H1 (cell line): ENCODE results near the gene CERS1. TPM values are rescaled to one million over a fixed set of nuclear protein-coding genes. Genes with fewer than 3 reads are reported as not detected.

Source experiments
- CTCF ChIA-PET: fragments of 300-600 bp; sonication (Branson Sonifier 250); formaldehyde crosslinking; loops from one replicate; lab custom pipeline; 2021; ENCODE audit not compliant: partially characterized antibody; lab: Charles Lee
- POLR2A ChIA-PET: fragments of 300-600 bp; sonication (Branson Sonifier 250); formaldehyde crosslinking; loops from one replicate; lab custom pipeline; 2021; ENCODE audit warnings: inconsistent platforms; ENCODE audit not compliant: partially characterized antibody; lab: Charles Lee
- DNase-seq, 2 experiments: peaks; one replicate each; pipeline versions ENCODE4 v3.0.0 to v3.0.0-alpha.2; 2010 to 2022; ENCODE audit warnings: low spot score in 2 of 2, low read depth in 1 of 2, mixed read lengths in 1 of 2
- FAIRE-seq: peaks from 2 replicates; lab custom pipeline; 2011; peaks lifted over from hg19 to GRCh38; lab: Jason Lieb, UNC
- H2AFZ ChIP-seq: 2 replicates; pipeline ENCODE4 v1.8.1; 2012; ENCODE audit warnings: low read length, inconsistent platforms
- H2AK5ac ChIP-seq: 2 replicates; pipeline ENCODE4 v1.6.1; 2013; ENCODE audit warnings: low read depth, low read length
- H2BK120ac ChIP-seq: replicated peaks from 2 replicates; pipeline ENCODE3; 2013; ENCODE audit warnings: low read depth, low read length, inconsistent platforms
- H2BK12ac ChIP-seq: 2 replicates; pipeline ENCODE4 v1.6.1; 2013; ENCODE audit warnings: low read depth, low read length
- H2BK15ac ChIP-seq: 2 replicates; pipeline ENCODE4 v1.6.1; 2013; ENCODE audit warnings: low read length
- H2BK20ac ChIP-seq: 2 replicates; pipeline ENCODE4 v1.6.1; 2013; ENCODE audit warnings: low read length
- H2BK5ac ChIP-seq: 2 replicates; pipeline ENCODE4 v1.6.1; 2013; ENCODE audit warnings: low read depth, low read length
- H3K14ac ChIP-seq: 2 replicates; pipeline ENCODE4 v1.6.1; 2013; ENCODE audit warnings: inconsistent platforms; ENCODE audit not compliant: insufficient read length
- H3K18ac ChIP-seq: 2 replicates; pipeline ENCODE4 v1.6.1; 2013; ENCODE audit warnings: low read length; ENCODE audit errors: extremely low read depth
- H3K23ac ChIP-seq: 2 replicates; pipeline ENCODE4 v1.6.1; 2013; ENCODE audit warnings: inconsistent platforms; ENCODE audit not compliant: insufficient read length
- H3K23me2 ChIP-seq: 2 replicates; pipeline ENCODE4 v1.6.1; 2013; ENCODE audit warnings: low read depth, low read length
- H3K27ac ChIP-seq: 2 replicates; pipeline ENCODE4 v1.6.1; 2011; ENCODE audit warnings: low read depth, low read length, inconsistent platforms
- H3K27me3 ChIP-seq, 4 experiments: replicated peaks in 1 of 4; 1 replicate in 1 of 4; 2 replicates in 3 of 4; pipeline versions ENCODE4 v1.6.1 to v1.8.1; 2011 to 2013; ENCODE audit warnings: low read length in 3 of 4, mild to moderate bottlenecking in 3 of 4, inconsistent platforms in 2 of 4, mixed read lengths in 2 of 4, moderate library complexity in 1 of 4; ENCODE audit not compliant: control insufficient read depth in 3 of 4, insufficient read depth in 3 of 4; ENCODE audit errors: extremely low read depth in 1 of 4
- H3K36me3 ChIP-seq, 4 experiments: 2 replicates each; pipeline versions ENCODE4 v1.6.1 to v1.8.1; 2011 to 2013; ENCODE audit warnings: mild to moderate bottlenecking in 4 of 4, low read length in 3 of 4, moderate library complexity in 2 of 4, control low read depth in 1 of 4, inconsistent platforms in 1 of 4; ENCODE audit not compliant: insufficient read depth in 4 of 4, control insufficient read depth in 2 of 4
- H3K4ac ChIP-seq: replicated peaks from 2 replicates; pipeline ENCODE3; 2013; ENCODE audit warnings: low read length, low read depth, mixed read lengths, inconsistent platforms; ENCODE audit not compliant: insufficient read length
- H3K4me1 ChIP-seq, 4 experiments: replicated peaks in 1 of 4; 1 replicate in 1 of 4; 2 replicates in 3 of 4; pipeline versions ENCODE4 v1.6.1 to v1.8.1; 2011 to 2013; ENCODE audit warnings: low read length in 3 of 4, inconsistent platforms in 2 of 4, mixed read lengths in 1 of 4; ENCODE audit not compliant: insufficient read depth in 4 of 4, control insufficient read depth in 3 of 4
- H3K4me2 ChIP-seq, 2 experiments: 2 replicates each; pipeline versions ENCODE4 v1.6.1 to v1.8.1; 2011 to 2013; ENCODE audit warnings: low read depth in 2 of 2, low read length in 2 of 2, control low read depth in 1 of 2, inconsistent platforms in 1 of 2, mild to moderate bottlenecking in 1 of 2; ENCODE audit not compliant: insufficient read depth in 1 of 2
- H3K4me3 ChIP-seq, 4 experiments: fragments of 200-600, 300-600 bp in 1 of 4; sonication (generic), shearing (Covaris generic), sonication (Bioruptor Twin) in 1 of 4; 2 replicates each; pipeline versions ENCODE4 v1.5.1 to v1.8.1; 2011 to 2016; ENCODE audit warnings: low read length in 4 of 4, low read depth in 3 of 4, control low read depth in 2 of 4, inconsistent platforms in 2 of 4, mild to moderate bottlenecking in 2 of 4, mixed read lengths in 1 of 4, moderate library complexity in 1 of 4; ENCODE audit not compliant: insufficient read depth in 2 of 4; ENCODE audit errors: extremely low read depth in 1 of 4
- H3K56ac ChIP-seq: replicated peaks from 2 replicates; pipeline ENCODE3; 2013; ENCODE audit warnings: low read depth, mild to moderate bottlenecking, mixed read lengths, low read length, inconsistent platforms; ENCODE audit not compliant: insufficient read length
- H3K79me1 ChIP-seq: 2 replicates; pipeline ENCODE4 v1.6.1; 2013; ENCODE audit warnings: low read depth, low read length, control low read depth
- H3K79me2 ChIP-seq, 2 experiments: 2 replicates each; pipeline versions ENCODE4 v1.6.1 to v1.8.1; 2012 to 2013; ENCODE audit warnings: low read length in 2 of 2, mild to moderate bottlenecking in 2 of 2, inconsistent platforms in 1 of 2; ENCODE audit not compliant: insufficient read depth in 2 of 2, control insufficient read depth in 1 of 2
- H3K9ac ChIP-seq, 4 experiments: replicated peaks in 1 of 4; 1 replicate in 1 of 4; 2 replicates in 3 of 4; pipeline versions ENCODE4 v1.6.1 to v1.8.1; 2011 to 2013; ENCODE audit warnings: low read depth in 3 of 4, low read length in 3 of 4, control low read depth in 2 of 4, mild to moderate bottlenecking in 2 of 4, moderate library complexity in 2 of 4, inconsistent platforms in 1 of 4; ENCODE audit errors: extremely low read depth in 1 of 4
- H3K9me3 ChIP-seq, 2 experiments: 2 replicates each; pipeline versions ENCODE4 v1.6.1 to v1.8.1; 2012 to 2013; ENCODE audit warnings: mild to moderate bottlenecking in 2 of 2, moderate library complexity in 2 of 2, control low read depth in 1 of 2, inconsistent platforms in 1 of 2, low read depth in 1 of 2, low read length in 1 of 2, mixed read lengths in 1 of 2; ENCODE audit not compliant: insufficient read depth in 2 of 2
- H4K20me1 ChIP-seq, 2 experiments: replicated peaks in 1 of 2; 2 replicates each; pipeline versions ENCODE3 to v1.8.1; 2011 to 2013; ENCODE audit warnings: inconsistent platforms in 2 of 2, low read length in 2 of 2, mild to moderate bottlenecking in 1 of 2; ENCODE audit not compliant: insufficient read depth in 2 of 2, control insufficient read depth in 1 of 2
- H4K5ac ChIP-seq: 2 replicates; pipeline ENCODE4 v1.6.1; 2013; ENCODE audit warnings: low read length, low read depth, mixed read lengths, inconsistent platforms; ENCODE audit not compliant: insufficient read length
- H4K8ac ChIP-seq: 2 replicates; pipeline ENCODE4 v1.8.0; 2013; ENCODE audit warnings: mild to moderate bottlenecking, moderate library complexity, low read length, inconsistent platforms; ENCODE audit not compliant: insufficient read depth; ENCODE audit errors: extremely low read depth
- H4K91ac ChIP-seq: replicated peaks from 2 replicates; pipeline ENCODE3; 2013; ENCODE audit warnings: low read length, mixed read lengths, inconsistent platforms; ENCODE audit not compliant: insufficient read length
- JUN ChIP-seq: IDR thresholded peaks from 2 replicates; pipeline ENCODE4 v1.6.1; 2011; ENCODE audit warnings: low read depth, mild to moderate bottlenecking, improper control_type of control experiment, low read length
- POLR2AphosphoS5 ChIP-seq: IDR thresholded peaks from 2 replicates; pipeline ENCODE4 v1.6.1; 2011; ENCODE audit warnings: low read depth, low read length
- TBP ChIP-seq: IDR thresholded peaks from 2 replicates; pipeline ENCODE4 v1.6.1; 2011; ENCODE audit warnings: low read depth, low read length, improper control_type of control experiment
- WGBS, 2 experiments: shearing (Covaris generic) in 1 of 2; methylation state at CpG; one replicate each; pipeline versions ENCODE4 v1.1.6 to v1.1.7; 2013 to 2015; ENCODE audit warnings: low lambda C conversion rate in 2 of 2, mixed read lengths in 2 of 2, inconsistent platforms in 1 of 2, low coverage in 1 of 2, missing lambda C conversion rate in 1 of 2; ENCODE audit not compliant: insufficient replicate concordance in 2 of 2, insufficient coverage in 1 of 2, insufficient read length in 1 of 2; ENCODE audit errors: extremely low coverage in 1 of 2, missing lambda C conversion rate in 1 of 2; 5-methylcytosine and 5-hydroxymethylcytosine counted together
- polyA plus RNA-seq, 7 experiments: library from polyadenylated mRNA; depleted of rRNA in 3 of 7; stranded (reverse) in 5 of 7; unstranded in 2 of 7; fragments of >200 nt in 5 of 7; fragments of 200-250 nt in 2 of 7; gene quantifications; 1 replicate in 5 of 7; 2 replicates in 1 of 7; 4 replicates in 1 of 7; pipeline versions ENCODE4 v1.2.1 to v1.2.3, GENCODE V29; 2011 to 2013; ENCODE audit warnings: missing spikeins in 2 of 7, mixed read lengths in 2 of 7
- total RNA-seq: library from RNA; stranded (reverse); fragmentation: NEBNext Ultra II Directional; extraction: Animal tissue kit (Norgen Biotek cat#: 25700); gene quantifications from 2 replicates; pipeline ENCODE4 v1.2.1, GENCODE V29; 2021

Gene CERS1
- total and polyA plus RNA-seq, 2 of the 8 experiments (the other 6 are each of a cell fraction or from before 2014, with no cell fraction given): 18.6 to 51.0 TPM

GRCh38 chr19:18875726-18876125 is 20.2 kb downstream of the CERS1 start:
- Histone ChIP-seq H4K5ac (no peak overlapping the region), H3K27ac (no peak overlapping the region), H3K9ac (no peak overlapping the region), H2BK12ac (no peak overlapping the region), H3K23me2 (peaks cover 1% of the 10 kb centered on the region; the same call in 1 of the 2 replicates), H3K4me2 (no peak overlapping the region), H3K4me1 (peaks cover 0 to 2% (median under 1%) of the 10 kb centered on the region in 4 experiments; a peak in 4 of 7 replicates), H3K79me2 (no peaks in the 10 kb centered on the region), H3K36me3 (peaks cover 0 to 13% (median 3%) of the 10 kb centered on the region in 4 experiments; a peak in 3 of 8 replicates), H3K27me3 (peaks cover 0 to 2% (median 0%) of the 10 kb centered on the region in 4 experiments; a peak in 2 of 7 replicates), H3K4me3 (no peak overlapping the region), H4K20me1 (peaks cover 0 to 6% of the 10 kb centered on the region in 2 experiments), H2AFZ (no peak overlapping the region), H2BK20ac (no peak overlapping the region), H4K8ac (no peak overlapping the region), H3K14ac (no peak overlapping the region), H2AK5ac (no peak overlapping the region), H3K23ac (no peak overlapping the region), H2BK5ac (no peak overlapping the region), H2BK15ac (no peak overlapping the region), H3K4ac (no peak overlapping the region), H2BK120ac (no peak overlapping the region), H3K56ac (no peak overlapping the region), H4K91ac (no peak overlapping the region), H3K79me1 (no peaks in the 10 kb centered on the region), H3K9me3 (no peaks in the 10 kb centered on the region; a peak in 1 of 4 replicates), H3K18ac (no peak overlapping the region)
- 91% methylated on average over 5 of the region's 5 CpGs; no CpG with 5 or more reads in 1 of the 2 experiments for WGBS, 2 experiments
- FAIRE-seq (no peak), DNase-seq (no peak)
- CTCF ChIA-PET: interaction anchor here (0.7 to 1.5 kb wide), 4 partner anchors 20 to 112 kb away, joined by 3 to 5 read pairs (median 4); partner anchors contain the start of gene CERS1
- no peak for TF ChIP-seq JUN
- TF ChIP-seq TBP: no peak
- TF ChIP-seq POLR2AphosphoS5: no peak
- POLR2A ChIA-PET: interaction anchor here (0.6 to 0.9 kb wide), 2 partner anchors 17 to 21 kb away, joined by 3 read pairs; no protein-coding TSS in a partner anchor
